Hepatocyte (in vitro differentiated cells): Measurements from ENCODE around the gene IER5.

Experiments used
- EZH2 ChIP-seq: fragments of 200-600 bp; sonication (generic); IDR thresholded peaks from 2 replicates; pipeline ENCODE4 v1.6.1; 2016; ENCODE audit warnings: antibody characterized with exemption, mild to moderate bottlenecking, borderline replicate concordance
- EZH2phosphoT487 ChIP-seq: fragments of 200-600 bp; sonication (generic); IDR thresholded peaks from one replicate; pipeline ENCODE4 v1.6.1; 2018; ENCODE audit warnings: antibody characterized with exemption, mild to moderate bottlenecking, low read depth, moderate library complexity; ENCODE audit not compliant: unreplicated experiment, severe bottlenecking
- TF ChIP-seq, protein P1 (sequence below): fragments of 200-600 bp; sonication (generic); IDR thresholded peaks from 2 replicates; pipeline ENCODE4 v1.5.1; 2016; ENCODE audit warnings: antibody characterized with exemption, mild to moderate bottlenecking; ENCODE audit not compliant: poor library complexity

DNA sequence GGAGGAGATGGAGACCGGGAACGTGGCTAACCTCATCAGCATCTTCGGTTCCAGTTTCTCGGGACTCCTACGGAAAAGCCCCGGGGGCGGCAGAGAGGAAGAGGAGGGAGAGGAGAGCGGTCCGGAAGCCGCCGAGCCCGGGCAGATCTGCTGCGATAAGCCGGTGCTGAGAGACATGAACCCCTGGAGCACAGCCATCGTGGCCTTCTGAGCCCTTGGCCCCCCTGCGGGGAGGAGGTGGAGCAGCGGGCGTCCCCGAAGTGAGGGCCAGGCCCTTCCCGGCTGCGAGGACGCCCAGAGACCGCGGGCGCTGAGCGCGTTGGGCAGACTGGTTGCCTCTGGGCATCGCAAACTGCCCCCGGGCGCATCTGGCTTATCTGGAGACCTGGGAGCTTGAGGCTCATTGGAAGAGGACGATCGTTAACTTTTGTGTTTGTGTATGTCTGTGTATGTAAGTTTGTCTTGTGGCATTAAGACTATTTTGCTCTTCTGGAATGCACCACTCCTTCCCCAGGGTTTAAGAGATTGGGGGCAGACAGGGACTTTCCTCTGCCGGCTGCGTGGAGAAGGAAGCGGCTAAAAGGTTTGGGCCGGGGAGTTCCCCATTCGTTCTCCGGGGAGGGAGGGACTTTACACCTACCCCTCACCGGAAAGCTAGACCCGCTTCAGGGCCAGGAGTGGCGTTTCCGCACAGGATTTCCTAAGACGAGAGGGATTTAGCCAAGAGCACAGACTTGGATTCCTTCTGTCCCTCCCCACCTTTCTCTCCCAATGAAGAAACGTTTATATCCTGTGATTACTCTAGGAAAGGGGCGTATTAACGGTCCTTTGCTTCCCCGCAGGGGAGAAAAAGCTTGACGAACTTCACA lies 1.4 kb downstream of the IER5 start:
- TF ChIP-seq, protein P1, sequence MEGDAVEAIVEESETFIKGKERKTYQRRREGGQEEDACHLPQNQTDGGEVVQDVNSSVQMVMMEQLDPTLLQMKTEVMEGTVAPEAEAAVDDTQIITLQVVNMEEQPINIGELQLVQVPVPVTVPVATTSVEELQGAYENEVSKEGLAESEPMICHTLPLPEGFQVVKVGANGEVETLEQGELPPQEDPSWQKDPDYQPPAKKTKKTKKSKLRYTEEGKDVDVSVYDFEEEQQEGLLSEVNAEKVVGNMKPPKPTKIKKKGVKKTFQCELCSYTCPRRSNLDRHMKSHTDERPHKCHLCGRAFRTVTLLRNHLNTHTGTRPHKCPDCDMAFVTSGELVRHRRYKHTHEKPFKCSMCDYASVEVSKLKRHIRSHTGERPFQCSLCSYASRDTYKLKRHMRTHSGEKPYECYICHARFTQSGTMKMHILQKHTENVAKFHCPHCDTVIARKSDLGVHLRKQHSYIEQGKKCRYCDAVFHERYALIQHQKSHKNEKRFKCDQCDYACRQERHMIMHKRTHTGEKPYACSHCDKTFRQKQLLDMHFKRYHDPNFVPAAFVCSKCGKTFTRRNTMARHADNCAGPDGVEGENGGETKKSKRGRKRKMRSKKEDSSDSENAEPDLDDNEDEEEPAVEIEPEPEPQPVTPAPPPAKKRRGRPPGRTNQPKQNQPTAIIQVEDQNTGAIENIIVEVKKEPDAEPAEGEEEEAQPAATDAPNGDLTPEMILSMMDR, result no peak
- TF ChIP-seq EZH2, result no peak
- no peak for TF ChIP-seq EZH2phosphoT487
